GM21367 (cell line): Measurements from ENCODE around the gene RRP36.

Experiments
- ATAC-seq: cut with Tn5 transposase; IDR thresholded peaks from one replicate; pipeline ENCODE4 v1.9.1; 2021; ENCODE audit not compliant: unreplicated experiment

Gene RRP36

GRCh38 chr6:43060755-43061633 lies 39.6 kb downstream of the RRP36 start:
- ATAC-seq, result no peak

GRCh38 chr6:43061861-43062260 lies 40.4 kb downstream of the RRP36 start:
- no peak for ATAC-seq

GRCh38 chr6:43062818-43063217 lies 41.4 kb downstream of the RRP36 start:
- no peak for ATAC-seq

- no peak for ATAC-seq
Observed at GRCh38 chr6:43070028-43070632, 48.7 kb downstream of the RRP36 start.

DNA sequence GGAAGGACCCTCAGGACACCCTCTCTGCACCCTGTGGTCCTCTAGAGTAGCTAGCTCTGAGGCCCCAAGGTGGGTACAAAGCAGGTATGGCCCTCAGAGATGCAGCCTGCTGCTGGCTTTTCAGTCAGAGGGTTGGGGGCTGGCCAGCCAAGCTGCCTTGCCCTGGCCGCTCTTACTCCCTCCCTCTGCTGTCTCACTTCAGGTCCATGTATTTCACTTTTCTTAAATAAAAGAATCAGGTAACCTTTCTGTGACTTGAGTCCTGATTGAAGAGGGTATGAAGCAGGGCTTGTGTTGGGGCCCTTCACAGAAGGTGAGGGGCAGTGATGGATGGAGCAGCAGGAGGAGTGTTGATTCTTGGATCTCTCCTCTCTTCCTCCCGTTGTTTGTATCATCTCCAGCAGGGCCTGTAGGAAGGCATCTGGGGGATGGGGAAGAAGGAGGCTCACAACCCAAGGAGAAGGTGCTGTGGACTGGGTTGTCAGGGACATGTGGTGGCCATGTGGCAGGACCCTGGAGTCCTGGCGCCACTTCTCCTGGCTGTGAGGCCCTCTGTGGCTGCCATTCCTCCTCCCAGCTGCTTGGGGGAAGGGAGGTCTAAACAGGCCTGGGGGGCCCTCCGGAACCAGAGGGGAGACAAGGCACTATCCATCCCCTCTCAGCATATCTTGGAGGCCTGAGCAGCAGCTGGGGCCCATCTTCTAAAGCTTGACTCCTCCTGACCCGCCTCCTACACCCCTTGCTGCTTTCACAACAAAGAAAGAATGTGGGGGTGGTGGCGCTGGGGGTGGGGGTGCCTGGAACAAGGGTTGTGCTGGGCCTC lies 53.6 kb downstream of the RRP36 start:
- no peak for ATAC-seq

GRCh38 chr6:43075670-43076463 lies 54.4 kb downstream of the RRP36 start, which contains the start of gene PTK7:
PTK7 (plus strand) TSS chr6:43076314; CDS start chr6:43076489, 175 bp downstream.
- ATAC-seq, result no peak

GRCh38 chr6:43076464-43077332 lies 55.3 kb downstream of the RRP36 start:
- ATAC-seq, result no peak

GRCh38 chr6:43077333-43077809 lies 55.9 kb downstream of the RRP36 start:
- ATAC-seq, result no peak

DNA sequence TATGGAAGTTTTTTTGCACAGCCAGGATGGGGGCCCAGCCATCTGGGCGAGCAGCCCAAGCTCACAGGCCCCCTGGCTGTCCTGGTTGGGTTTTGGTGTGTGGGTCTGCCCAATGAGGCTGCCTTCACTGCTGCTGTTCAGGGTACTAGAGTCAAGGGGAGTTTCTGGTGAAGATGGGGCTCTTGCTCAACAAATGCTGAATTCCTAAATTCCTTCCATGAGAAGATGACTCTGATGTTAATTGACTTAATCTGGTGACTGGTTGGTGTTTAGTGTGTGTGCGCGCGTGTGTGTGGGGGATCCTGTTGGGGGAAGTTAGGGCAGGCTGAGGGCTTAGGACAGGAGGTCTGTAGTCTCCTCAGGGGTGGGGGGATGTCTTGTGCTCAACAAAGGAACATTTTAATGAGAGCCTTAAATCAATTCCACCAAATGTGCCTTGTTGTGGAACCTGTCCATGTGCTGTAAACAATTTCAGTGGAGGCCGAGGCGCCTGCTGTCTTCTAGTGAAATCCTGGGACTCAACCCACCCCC lies 56.6 kb downstream of the RRP36 start:
- ATAC-seq, result no peak

- no peak for ATAC-seq
Observed at GRCh38 chr6:43078691-43079090, 57.3 kb downstream of the RRP36 start.
